ENCODE measurements around the gene MAML2.

The MAML2 gene

GRCh38 chr11:96232132-96232531 lies 110.9 kb downstream of the MAML2 start:
- no peak for FAIRE-seq

- FAIRE-seq: no peak
These were observed 112.3 kb downstream of the MAML2 start for GRCh38 chr11:96230686-96231085.

GRCh38 chr11:96229354-96229977 lies 113.5 kb downstream of the MAML2 start:
- FAIRE-seq: no peak

GRCh38 chr11:96228910-96229309 lies 114.1 kb downstream of the MAML2 start:
- no peak for FAIRE-seq

GRCh38 chr11:96228473-96228891 lies 114.5 kb downstream of the MAML2 start:
- no peak for FAIRE-seq

- no peak for FAIRE-seq
These were observed 115.8 kb downstream of the MAML2 start for GRCh38 chr11:96227244-96227643.

- no peak for FAIRE-seq
These were observed 119.9 kb downstream of the MAML2 start for GRCh38 chr11:96223083-96223482.

GRCh38 chr11:96222102-96222501 lies 120.9 kb downstream of the MAML2 start:
- FAIRE-seq: no peak

- FAIRE-seq: no peak
These were observed 121.5 kb downstream of the MAML2 start for GRCh38 chr11:96221244-96222070.

- no peak for FAIRE-seq
These were observed 122.9 kb downstream of the MAML2 start for GRCh38 chr11:96219981-96220623.

- FAIRE-seq: no peak
These were observed 124.1 kb downstream of the MAML2 start for GRCh38 chr11:96218901-96219300.

- FAIRE-seq: no peak
These were observed 125.0 kb downstream of the MAML2 start for GRCh38 chr11:96218006-96218405.

GRCh38 chr11:96217206-96217605 lies 125.8 kb downstream of the MAML2 start:
- FAIRE-seq: no peak

- FAIRE-seq: no peak
These were observed 127.2 kb downstream of the MAML2 start for GRCh38 chr11:96215826-96216225.

GRCh38 chr11:96215110-96215782 lies 127.7 kb downstream of the MAML2 start:
- FAIRE-seq: no peak

- FAIRE-seq: no peak
These were observed 128.3 kb downstream of the MAML2 start for GRCh38 chr11:96214777-96215109.

- no peak for FAIRE-seq
These were observed 129.5 kb downstream of the MAML2 start for GRCh38 chr11:96213500-96213899.

GRCh38 chr11:96211436-96211835 lies 131.6 kb downstream of the MAML2 start:
- no peak for FAIRE-seq

GRCh38 chr11:96207459-96208449 lies 135.2 kb downstream of the MAML2 start:
- no peak for FAIRE-seq

- no peak for FAIRE-seq
These were observed 136.0 kb downstream of the MAML2 start for GRCh38 chr11:96206955-96207354.

- FAIRE-seq: no peak
These were observed 137.6 kb downstream of the MAML2 start for GRCh38 chr11:96205460-96205809.

- FAIRE-seq: no peak
These were observed 138.1 kb downstream of the MAML2 start for GRCh38 chr11:96204721-96205459.

Data from TTC549 (cell line).